ENCODE measurements around the gene FOXF2. TPM values are rescaled to one million over a fixed set of nuclear protein-coding genes. Genes with fewer than 3 reads are reported as not detected.

The FOXF2 gene
- total and polyA plus RNA-seq, 12 donors: 0.06 to 1.9 (median 0.51) TPM; not detected in 1

- WGBS, 4 donors: 56 to 70% (median 62%) methylated on average over 7 to 21 of the region's 21 CpGs
- intact Hi-C loops (cut with DNase I): no loop called here
- Histone ChIP-seq H3K27me3 (no peaks in the 10 kb centered on the region), H3K9me3 (replicated peaks in 1 of 3) (peaks cover 0 to 3% (median 0%) of the 10 kb centered on the region in 3 donors), H3K27ac (no peak overlapping the region), H3K4me3 (no peak overlapping the region), H3K36me3 (replicated peaks in 1 of 2) (no peaks in the 10 kb centered on the region), H3K4me1 (replicated peaks in 1 of 2) (no peaks in the 10 kb centered on the region)
- TF ChIP-seq POLR2A (IDR thresholded peaks at IDR 0.05) (no peak), CTCF (IDR thresholded peaks at IDR 0.05) (no peak)
- no peak for DNase-seq
Observed at GRCh38 chr6:1416191-1416760, 26.9 kb downstream of the FOXF2 start.

- DNase-seq: no peak
- Histone ChIP-seq H3K4me3 (no peak overlapping the region), H3K36me3 (replicated peaks in 1 of 2) (no peaks in the 10 kb centered on the region), H3K9me3 (replicated peaks in 1 of 3) (peaks cover 0 to 3% (median 0%) of the 10 kb centered on the region in 3 donors), H3K27me3 (no peaks in the 10 kb centered on the region), H3K4me1 (replicated peaks in 1 of 2) (no peaks in the 10 kb centered on the region), H3K27ac (no peak overlapping the region)
- no peak for TF ChIP-seq POLR2A (IDR thresholded peaks at IDR 0.05)
- no peak for TF ChIP-seq CTCF (IDR thresholded peaks at IDR 0.05)
- 69 to 79% (median 75%) methylated on average over 11 of the region's 11 CpGs for WGBS, 4 donors
- intact Hi-C loops (cut with DNase I): no loop called here
Observed at GRCh38 chr6:1416820-1417219, 27.4 kb downstream of the FOXF2 start.

- no peaks in the 10 kb centered on the region for H3K36me3 ChIP-seq (replicated peaks in 1 of 2)
- WGBS, 4 donors: 87 to 90% (median 89%) methylated on average over 12 of the region's 12 CpGs
- TF ChIP-seq POLR2A (IDR thresholded peaks at IDR 0.05): no peak
- TF ChIP-seq CTCF (IDR thresholded peaks at IDR 0.05): no peak
- H3K4me1 ChIP-seq (replicated peaks in 1 of 2): no peaks in the 10 kb centered on the region
- H3K27me3 ChIP-seq: no peaks in the 10 kb centered on the region
- H3K4me3 ChIP-seq: no peak overlapping the region
- no peak overlapping the region for H3K27ac ChIP-seq
- DNase-seq: no peak
- intact Hi-C loops (cut with DNase I): no loop called here
- H3K9me3 ChIP-seq (replicated peaks in 1 of 3): peaks cover 0 to 3% (median 0%) of the 10 kb centered on the region in 3 donors
Observed at GRCh38 chr6:1417718-1418117, 28.3 kb downstream of the FOXF2 start.

- TF ChIP-seq CTCF (IDR thresholded peaks at IDR 0.05) (no peak), POLR2A (IDR thresholded peaks at IDR 0.05) (no peak)
- Histone ChIP-seq H3K9me3 (replicated peaks in 1 of 3) (peaks cover 0 to 3% (median 0%) of the 10 kb centered on the region in 3 donors), H3K27ac (no peak overlapping the region), H3K27me3 (no peaks in the 10 kb centered on the region), H3K4me3 (no peak overlapping the region), H3K36me3 (replicated peaks in 1 of 2) (no peaks in the 10 kb centered on the region), H3K4me1 (replicated peaks in 1 of 2) (no peaks in the 10 kb centered on the region)
- no peak for DNase-seq
- WGBS, 4 donors: 77 to 85% (median 81%) methylated on average over 7 to 15 of the region's 15 CpGs
- intact Hi-C loops (cut with DNase I): no loop called here
Observed at GRCh38 chr6:1418471-1419191, 29.3 kb downstream of the FOXF2 start.

Data from adrenal gland (tissue), 12 donors.